Liver (tissue), 3 donors: ENCODE measurements around the gene NUP205.

Source experiments
- ATF3 ChIP-seq: IDR thresholded peaks from 2 replicates; pipeline ENCODE4 v1.6.1; 2016; ENCODE audit warnings: antibody characterized with exemption
- CTCF ChIP-seq: fragments of 150-350 bp; IDR thresholded peaks from 2 replicates; pipeline ENCODE4 v1.5.1; 2017; ENCODE audit warnings: improper control_type of control experiment, low read depth, low read length; ENCODE audit not compliant: missing input control
- EGR1 ChIP-seq, 2 donors: IDR thresholded peaks; 2 replicates each; pipeline ENCODE4 v1.6.1; 2016 to 2018; ENCODE audit warnings: antibody characterized with exemption in 2 of 2, low read depth in 2 of 2
- MAX ChIP-seq: IDR thresholded peaks from 2 replicates; pipeline ENCODE4 v1.6.1; 2016; ENCODE audit warnings: antibody characterized with exemption
- NR2F2 ChIP-seq: IDR thresholded peaks from 2 replicates; pipeline ENCODE4 v1.6.1; 2016; ENCODE audit warnings: antibody characterized with exemption
- RAD21 ChIP-seq, 2 donors: IDR thresholded peaks; 2 replicates each; pipeline ENCODE4 v1.6.1; 2016; ENCODE audit warnings: antibody characterized with exemption in 2 of 2, mild to moderate bottlenecking in 2 of 2
- SP1 ChIP-seq: IDR thresholded peaks from 2 replicates; pipeline ENCODE4 v1.6.1; 2018; ENCODE audit warnings: antibody characterized with exemption, mild to moderate bottlenecking
- YY1 ChIP-seq: IDR thresholded peaks from 2 replicates; pipeline ENCODE4 v1.6.1; 2016; ENCODE audit warnings: antibody characterized with exemption, mild to moderate bottlenecking
- TF ChIP-seq, protein P1 (sequence below): IDR thresholded peaks from 2 replicates; pipeline ENCODE4 v1.6.1; 2016; ENCODE audit warnings: antibody characterized with exemption, mild to moderate bottlenecking
- TF ChIP-seq, protein P2 (sequence below): IDR thresholded peaks from 2 replicates; pipeline ENCODE4 v1.6.1; 2016; ENCODE audit warnings: antibody characterized with exemption
- donor health status: healthy.
- donor health status: healthy.

DNA sequence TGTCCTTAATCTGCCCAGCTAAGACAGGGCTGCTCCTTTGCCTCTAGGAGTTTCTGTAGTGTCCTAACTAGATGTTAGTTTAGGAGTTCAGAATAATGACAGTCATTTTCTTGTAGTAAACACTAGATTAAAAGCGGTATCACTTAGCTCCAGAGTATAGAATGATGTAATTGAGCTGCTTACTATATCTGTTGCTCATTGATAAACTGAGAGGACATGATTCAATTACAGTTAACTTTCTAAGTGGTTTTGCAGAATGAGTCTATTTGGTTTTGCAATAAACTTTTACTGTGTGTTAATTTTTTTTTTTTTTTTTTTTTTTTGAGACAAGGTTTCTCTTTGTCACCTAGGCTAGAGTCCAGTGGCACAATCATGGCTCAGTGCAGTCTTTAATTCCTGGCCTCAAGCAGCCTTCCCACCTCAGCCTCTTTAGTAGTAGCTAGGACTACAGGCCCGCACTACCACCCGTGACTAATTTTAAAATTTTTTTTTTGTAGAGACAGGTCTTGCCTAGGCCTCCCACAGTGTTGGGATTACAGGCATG is 106.4 kb downstream of the NUP205 start:
- no peak for TF ChIP-seq NR2F2
- TF ChIP-seq CTCF: no peak
- TF ChIP-seq EGR1 (IDR thresholded peaks at IDR 0.05; ENCODE audit: low read depth in 2 of 2): no peak
- TF ChIP-seq YY1: no peak
- no peak for TF ChIP-seq MAX
- TF ChIP-seq, protein P1, sequence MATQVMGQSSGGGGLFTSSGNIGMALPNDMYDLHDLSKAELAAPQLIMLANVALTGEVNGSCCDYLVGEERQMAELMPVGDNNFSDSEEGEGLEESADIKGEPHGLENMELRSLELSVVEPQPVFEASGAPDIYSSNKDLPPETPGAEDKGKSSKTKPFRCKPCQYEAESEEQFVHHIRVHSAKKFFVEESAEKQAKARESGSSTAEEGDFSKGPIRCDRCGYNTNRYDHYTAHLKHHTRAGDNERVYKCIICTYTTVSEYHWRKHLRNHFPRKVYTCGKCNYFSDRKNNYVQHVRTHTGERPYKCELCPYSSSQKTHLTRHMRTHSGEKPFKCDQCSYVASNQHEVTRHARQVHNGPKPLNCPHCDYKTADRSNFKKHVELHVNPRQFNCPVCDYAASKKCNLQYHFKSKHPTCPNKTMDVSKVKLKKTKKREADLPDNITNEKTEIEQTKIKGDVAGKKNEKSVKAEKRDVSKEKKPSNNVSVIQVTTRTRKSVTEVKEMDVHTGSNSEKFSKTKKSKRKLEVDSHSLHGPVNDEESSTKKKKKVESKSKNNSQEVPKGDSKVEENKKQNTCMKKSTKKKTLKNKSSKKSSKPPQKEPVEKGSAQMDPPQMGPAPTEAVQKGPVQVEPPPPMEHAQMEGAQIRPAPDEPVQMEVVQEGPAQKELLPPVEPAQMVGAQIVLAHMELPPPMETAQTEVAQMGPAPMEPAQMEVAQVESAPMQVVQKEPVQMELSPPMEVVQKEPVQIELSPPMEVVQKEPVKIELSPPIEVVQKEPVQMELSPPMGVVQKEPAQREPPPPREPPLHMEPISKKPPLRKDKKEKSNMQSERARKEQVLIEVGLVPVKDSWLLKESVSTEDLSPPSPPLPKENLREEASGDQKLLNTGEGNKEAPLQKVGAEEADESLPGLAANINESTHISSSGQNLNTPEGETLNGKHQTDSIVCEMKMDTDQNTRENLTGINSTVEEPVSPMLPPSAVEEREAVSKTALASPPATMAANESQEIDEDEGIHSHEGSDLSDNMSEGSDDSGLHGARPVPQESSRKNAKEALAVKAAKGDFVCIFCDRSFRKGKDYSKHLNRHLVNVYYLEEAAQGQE: no peak
- no peak for TF ChIP-seq SP1
- TF ChIP-seq, protein P2, sequence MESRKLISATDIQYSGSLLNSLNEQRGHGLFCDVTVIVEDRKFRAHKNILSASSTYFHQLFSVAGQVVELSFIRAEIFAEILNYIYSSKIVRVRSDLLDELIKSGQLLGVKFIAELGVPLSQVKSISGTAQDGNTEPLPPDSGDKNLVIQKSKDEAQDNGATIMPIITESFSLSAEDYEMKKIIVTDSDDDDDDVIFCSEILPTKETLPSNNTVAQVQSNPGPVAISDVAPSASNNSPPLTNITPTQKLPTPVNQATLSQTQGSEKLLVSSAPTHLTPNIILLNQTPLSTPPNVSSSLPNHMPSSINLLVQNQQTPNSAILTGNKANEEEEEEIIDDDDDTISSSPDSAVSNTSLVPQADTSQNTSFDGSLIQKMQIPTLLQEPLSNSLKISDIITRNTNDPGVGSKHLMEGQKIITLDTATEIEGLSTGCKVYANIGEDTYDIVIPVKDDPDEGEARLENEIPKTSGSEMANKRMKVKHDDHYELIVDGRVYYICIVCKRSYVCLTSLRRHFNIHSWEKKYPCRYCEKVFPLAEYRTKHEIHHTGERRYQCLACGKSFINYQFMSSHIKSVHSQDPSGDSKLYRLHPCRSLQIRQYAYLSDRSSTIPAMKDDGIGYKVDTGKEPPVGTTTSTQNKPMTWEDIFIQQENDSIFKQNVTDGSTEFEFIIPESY: no peak
- no peak for TF ChIP-seq ATF3
- TF ChIP-seq RAD21 (IDR thresholded peaks at IDR 0.05): no peak
